Measurements from ENCODE around the gene LUM. TPM values are rescaled to one million over a fixed set of nuclear protein-coding genes. Genes with fewer than 3 reads are reported as not detected.

The LUM gene
- total and polyA plus RNA-seq, 2 donors (not counting 3 experiments of a cell fraction or from before 2014, with no cell fraction given) = 0.29 to 1.9 TPM

DNA sequence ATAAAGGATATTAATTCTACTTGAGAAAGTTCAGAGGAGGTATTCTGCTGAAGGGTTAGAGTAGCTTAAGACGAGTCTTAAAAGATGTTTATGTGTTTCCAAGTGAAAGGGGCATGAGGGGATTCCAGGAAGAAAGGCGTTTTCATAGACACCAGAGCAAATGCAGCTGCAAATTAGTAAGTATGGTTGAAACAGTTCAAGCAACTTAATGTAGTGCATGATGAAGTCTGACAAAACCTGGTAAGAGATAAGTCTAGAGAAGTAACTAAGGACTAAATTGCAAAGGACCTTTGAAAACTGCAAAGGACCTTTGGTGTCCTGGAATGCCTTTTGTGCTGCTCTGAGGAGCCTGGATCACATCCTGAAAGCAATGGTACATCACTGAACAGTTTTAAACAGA is 11.5 kb downstream of the LUM start:
- H3K9me3 ChIP-seq (replicated peaks; ENCODE audit: control insufficient read depth, insufficient read depth, low read length) = no peaks in the 10 kb centered on the region
- intact Hi-C loops (cut with micrococcal nuclease) = no loop called here
- no peaks in the 10 kb centered on the region for H3K4me1 ChIP-seq (ENCODE audit: control insufficient read depth, extremely low read depth, insufficient read depth, low read length)
- no peaks in the 10 kb centered on the region for H4K20me1 ChIP-seq (replicated peaks; ENCODE audit: control insufficient read depth, extremely low read depth, insufficient read depth, low read length)
- H3K4me2 ChIP-seq (ENCODE audit: insufficient read depth, low read length) = no peak overlapping the region
- H3K27me3 ChIP-seq (ENCODE audit: control insufficient read depth in 2 of 2, insufficient read depth in 2 of 2, low read length in 2 of 2) = no peaks in the 10 kb centered on the region
- H3K9me1 ChIP-seq (replicated peaks; ENCODE audit: control insufficient read depth, extremely low read depth, insufficient read depth, low read length) = no peaks in the 10 kb centered on the region
- ChIA-PET CTCF (interaction anchor here (1.5 kb wide), 1 partner anchor 15 kb away, joined by 3 read pairs; no protein-coding TSS in a partner anchor), POLR2A (no interaction called here)
- no peaks in the 10 kb centered on the region for H3K79me2 ChIP-seq (ENCODE audit: control insufficient read depth, insufficient read depth, low read length)
- no TSS peak for BruUV-seq (replicated peaks)
- DNase-seq (ENCODE audit: low read depth, low spot score) = no peak
- dilution Hi-C loops (cut with MboI; ENCODE audit: extremely low pct_ligation_motif_present, low sequenced_read_pairs) = no loop called here
- H3K9ac ChIP-seq (replicated peaks; ENCODE audit: extremely low read depth, insufficient read depth, low read length) = no peak overlapping the region
- H3K4me3 ChIP-seq (replicated peaks in 1 of 3; ENCODE audit: insufficient read depth in 1 of 3, low read depth in 1 of 3, low read length in 3 of 3) = no peak overlapping the region
- H2AFZ ChIP-seq (ENCODE audit: low read depth, low read length) = no peak overlapping the region
- TF ChIP-seq POLR2AphosphoS5 (IDR thresholded peaks at IDR 0.05; ENCODE audit: insufficient read depth, low read depth, low read length) (no peak), GATA2 (IDR thresholded peaks at IDR 0.05; ENCODE audit: insufficient read depth, insufficient read length, low read depth, low read length) (no peak), POLR2A (IDR thresholded peaks at IDR 0.05; ENCODE audit: low read depth, low read length) (no peak), JUN (IDR thresholded peaks at IDR 0.05; ENCODE audit: borderline replicate concordance, insufficient read depth, insufficient read length, low read depth) (no peak), MYC (IDR thresholded peaks at IDR 0.05; ENCODE audit: low read depth, low read length) (no peak)
- TF ChIP-seq, protein P1, sequence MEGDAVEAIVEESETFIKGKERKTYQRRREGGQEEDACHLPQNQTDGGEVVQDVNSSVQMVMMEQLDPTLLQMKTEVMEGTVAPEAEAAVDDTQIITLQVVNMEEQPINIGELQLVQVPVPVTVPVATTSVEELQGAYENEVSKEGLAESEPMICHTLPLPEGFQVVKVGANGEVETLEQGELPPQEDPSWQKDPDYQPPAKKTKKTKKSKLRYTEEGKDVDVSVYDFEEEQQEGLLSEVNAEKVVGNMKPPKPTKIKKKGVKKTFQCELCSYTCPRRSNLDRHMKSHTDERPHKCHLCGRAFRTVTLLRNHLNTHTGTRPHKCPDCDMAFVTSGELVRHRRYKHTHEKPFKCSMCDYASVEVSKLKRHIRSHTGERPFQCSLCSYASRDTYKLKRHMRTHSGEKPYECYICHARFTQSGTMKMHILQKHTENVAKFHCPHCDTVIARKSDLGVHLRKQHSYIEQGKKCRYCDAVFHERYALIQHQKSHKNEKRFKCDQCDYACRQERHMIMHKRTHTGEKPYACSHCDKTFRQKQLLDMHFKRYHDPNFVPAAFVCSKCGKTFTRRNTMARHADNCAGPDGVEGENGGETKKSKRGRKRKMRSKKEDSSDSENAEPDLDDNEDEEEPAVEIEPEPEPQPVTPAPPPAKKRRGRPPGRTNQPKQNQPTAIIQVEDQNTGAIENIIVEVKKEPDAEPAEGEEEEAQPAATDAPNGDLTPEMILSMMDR (IDR thresholded peaks at IDR 0.05; ENCODE audit: extremely low read depth in 1 of 2, insufficient read depth in 1 of 2, low read depth in 1 of 2, low read length in 2 of 2) = no peak
- no peaks in the 10 kb centered on the region for H3K36me3 ChIP-seq (ENCODE audit: control insufficient read depth in 2 of 2, extremely low read depth in 1 of 2, insufficient read depth in 2 of 2, low read length in 2 of 2)
- no peak overlapping the region for H3K27ac ChIP-seq (ENCODE audit: insufficient read depth, low read depth, low read length)
- FAIRE-seq = no peak

DNA sequence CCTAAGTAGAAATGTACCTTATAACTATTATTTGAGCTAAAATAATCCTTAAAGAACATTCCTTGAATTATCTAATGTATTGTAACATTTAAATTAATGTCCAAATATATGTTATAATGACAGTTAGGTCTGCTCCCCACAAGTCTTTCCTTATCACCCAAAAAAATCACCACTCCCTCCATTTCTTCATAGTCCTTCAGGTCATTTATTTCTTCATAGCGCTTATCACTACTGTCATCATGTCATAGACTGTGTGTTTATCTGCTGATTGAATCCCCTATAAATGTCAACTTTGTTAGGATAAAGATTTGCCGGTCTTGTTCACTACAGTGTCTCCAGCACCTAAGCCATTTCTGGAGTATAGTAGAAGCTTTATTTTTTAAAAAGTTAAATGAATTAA is 12.0 kb downstream of the LUM start:
- dilution Hi-C loops (cut with MboI; ENCODE audit: extremely low pct_ligation_motif_present, low sequenced_read_pairs) (no loop called here), intact Hi-C loops (cut with micrococcal nuclease) (no loop called here)
- Histone ChIP-seq H3K4me1 (ENCODE audit: control insufficient read depth, extremely low read depth, insufficient read depth, low read length) (no peaks in the 10 kb centered on the region), H3K4me2 (ENCODE audit: insufficient read depth, low read length) (no peak overlapping the region), H3K9me1 (replicated peaks; ENCODE audit: control insufficient read depth, extremely low read depth, insufficient read depth, low read length) (no peaks in the 10 kb centered on the region), H4K20me1 (replicated peaks; ENCODE audit: control insufficient read depth, extremely low read depth, insufficient read depth, low read length) (no peaks in the 10 kb centered on the region), H3K9ac (replicated peaks; ENCODE audit: extremely low read depth, insufficient read depth, low read length) (no peak overlapping the region), H3K27me3 (ENCODE audit: control insufficient read depth in 2 of 2, insufficient read depth in 2 of 2, low read length in 2 of 2) (no peaks in the 10 kb centered on the region), H3K36me3 (ENCODE audit: control insufficient read depth in 2 of 2, extremely low read depth in 1 of 2, insufficient read depth in 2 of 2, low read length in 2 of 2) (no peaks in the 10 kb centered on the region), H3K4me3 (replicated peaks in 1 of 3; ENCODE audit: insufficient read depth in 1 of 3, low read depth in 1 of 3, low read length in 3 of 3) (no peak overlapping the region), H2AFZ (ENCODE audit: low read depth, low read length) (no peak overlapping the region), H3K79me2 (ENCODE audit: control insufficient read depth, insufficient read depth, low read length) (no peaks in the 10 kb centered on the region), H3K9me3 (replicated peaks; ENCODE audit: control insufficient read depth, insufficient read depth, low read length) (no peaks in the 10 kb centered on the region), H3K27ac (ENCODE audit: insufficient read depth, low read depth, low read length) (no peak overlapping the region)
- ChIA-PET CTCF (interaction anchor here (1.3 to 2.6 kb wide), 3 partner anchors 9 to 14 kb away, joined by 3 to 14 read pairs (median 3); no protein-coding TSS in a partner anchor), POLR2A (no interaction called here)
- no TSS peak for BruUV-seq (replicated peaks)
- DNase-seq (ENCODE audit: low read depth, low spot score) = no peak
- no peak for FAIRE-seq
- TF ChIP-seq, protein P2, sequence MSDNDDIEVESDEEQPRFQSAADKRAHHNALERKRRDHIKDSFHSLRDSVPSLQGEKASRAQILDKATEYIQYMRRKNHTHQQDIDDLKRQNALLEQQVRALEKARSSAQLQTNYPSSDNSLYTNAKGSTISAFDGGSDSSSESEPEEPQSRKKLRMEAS (IDR thresholded peaks at IDR 0.05; ENCODE audit: insufficient read depth, insufficient read length) = no peak
- TF ChIP-seq MYC (IDR thresholded peaks at IDR 0.05; ENCODE audit: low read depth, low read length) (no peak), JUN (IDR thresholded peaks at IDR 0.05; ENCODE audit: borderline replicate concordance, insufficient read depth, insufficient read length, low read depth) (no peak), EZH2 (IDR thresholded peaks at IDR 0.05; ENCODE audit: borderline replicate concordance, low read depth, low read length, severe bottlenecking) (no peak), GATA2 (IDR thresholded peaks at IDR 0.05; ENCODE audit: insufficient read depth, insufficient read length, low read depth, low read length) (no peak), FOS (IDR thresholded peaks at IDR 0.05; ENCODE audit: borderline replicate concordance, insufficient read depth, low read length) (no peak), POLR2A (IDR thresholded peaks at IDR 0.05; ENCODE audit: low read depth, low read length) (no peak), POLR2AphosphoS5 (IDR thresholded peaks at IDR 0.05; ENCODE audit: insufficient read depth, low read depth, low read length) (no peak)
- TF ChIP-seq, protein P1 (IDR thresholded peaks at IDR 0.05; ENCODE audit: extremely low read depth in 1 of 2, insufficient read depth in 1 of 2, low read depth in 1 of 2, low read length in 2 of 2) = no peak

Data from endothelial cell of umbilical vein (primary cell).